Activated CD4-positive, alpha-beta T cell treated with anti-CD3 and anti-CD28 coated beads for 1 hour (primary cell): Measurements from ENCODE around the gene ILDR2.
"Not testable (repeated sequence)": the region's sequence is repeated elsewhere in the genome, so short reads cannot be mapped to it uniquely, and the experiment has no call there.

Experiments
- DNase-seq: peaks from one replicate; pipeline ENCODE4 v3.0.0-alpha.2; 2020

The ILDR2 gene

GRCh38 chr1:166882893-166883292 lies 92.4 kb downstream of the ILDR2 start:
- DNase-seq, result no peak

- DNase-seq, result not testable (repeated sequence)
Measured at GRCh38 chr1:166878173-166878917, 97.0 kb downstream of the ILDR2 start.

GRCh38 chr1:166876540-166876838 lies 98.9 kb downstream of the ILDR2 start:
- DNase-seq, result no peak

GRCh38 chr1:166875734-166876539 lies 99.4 kb downstream of the ILDR2 start, which contains the start of gene TADA1:
Gene TADA1, minus strand, starts transcription at chr1:166876264. Its CDS starts 31 bp downstream, at chr1:166876233.
- peak; percentile 97 for DNase-seq

- no peak for DNase-seq
Measured at GRCh38 chr1:166875302-166875733, 100.0 kb downstream of the ILDR2 start.

GRCh38 chr1:166874464-166874863 lies 100.9 kb downstream of the ILDR2 start:
- DNase-seq, result no peak

GRCh38 chr1:166870584-166870983 lies 104.8 kb downstream of the ILDR2 start:
- no peak for DNase-seq

- DNase-seq, result no peak
Measured at GRCh38 chr1:166869318-166870099, 105.8 kb downstream of the ILDR2 start.

- DNase-seq, result no peak
Measured at GRCh38 chr1:166868639-166869038, 106.7 kb downstream of the ILDR2 start.

GRCh38 chr1:166865926-166866325 lies 109.4 kb downstream of the ILDR2 start:
- no peak for DNase-seq

- DNase-seq, result no peak
Measured at GRCh38 chr1:166859597-166859996, 115.7 kb downstream of the ILDR2 start.

- no peak for DNase-seq
Measured at GRCh38 chr1:166858726-166859419, 116.5 kb downstream of the ILDR2 start.
